Measurements from ENCODE around the gene ICAM4.
"Not testable (repeated sequence)": the region's sequence is repeated elsewhere in the genome, so short reads cannot be mapped to it uniquely, and the experiment has no call there.

The ICAM4 gene

GRCh38 chr19:10286803-10287737, at the start of gene ICAM4:
ICAM4 (plus strand) TSS chr19:10286955; CDS start chr19:10287013, 58 bp downstream.
- DNase-seq = no peak

- DNase-seq = no peak
These were observed 49.1 kb upstream of the ICAM4 start for GRCh38 chr19:10237702-10238101.

GRCh38 chr19:10238172-10238783, 48.5 kb upstream of the ICAM4 start:
- DNase-seq = no peak

- not testable (repeated sequence) for DNase-seq
These were observed 44.8 kb upstream of the ICAM4 start for GRCh38 chr19:10241826-10242449.

- no peak for DNase-seq
These were observed 43.1 kb upstream of the ICAM4 start for GRCh38 chr19:10243606-10244005.

- no peak for DNase-seq
These were observed 41.4 kb upstream of the ICAM4 start for GRCh38 chr19:10245189-10245939.

GRCh38 chr19:10246511-10246910, 40.2 kb upstream of the ICAM4 start:
- no peak for DNase-seq

GRCh38 chr19:10251792-10252694, 34.7 kb upstream of the ICAM4 start, which contains the start of gene MRPL4:
MRPL4 (plus strand) TSS chr19:10252214; CDS start chr19:10252254, 40 bp downstream.
- peak; percentile 97 for DNase-seq

GRCh38 chr19:10252707-10253106, 34.0 kb upstream of the ICAM4 start:
- no peak for DNase-seq

- DNase-seq = no peak
These were observed 32.5 kb upstream of the ICAM4 start for GRCh38 chr19:10254244-10254643.

- DNase-seq = no peak
These were observed 31.4 kb upstream of the ICAM4 start for GRCh38 chr19:10255358-10255757.

- DNase-seq = no peak
These were observed 30.2 kb upstream of the ICAM4 start for GRCh38 chr19:10256551-10256950.

GRCh38 chr19:10256970-10257615, 29.7 kb upstream of the ICAM4 start:
- DNase-seq = no peak

- DNase-seq = no peak
These were observed 28.6 kb upstream of the ICAM4 start for GRCh38 chr19:10258080-10258710.

GRCh38 chr19:10259162-10259905, 27.4 kb upstream of the ICAM4 start:
- DNase-seq = peak; percentile 39

GRCh38 chr19:10260141-10260584, 26.6 kb upstream of the ICAM4 start:
- DNase-seq = no peak

GRCh38 chr19:10262771-10263170, 24.0 kb upstream of the ICAM4 start:
- DNase-seq = no peak

- no peak for DNase-seq
These were observed 20.0 kb upstream of the ICAM4 start for GRCh38 chr19:10266706-10267105.

- no peak for DNase-seq
These were observed 18.7 kb upstream of the ICAM4 start for GRCh38 chr19:10268071-10268470.
